Body of pancreas (tissue), 4 donors: Measurements from ENCODE around the gene BRCC3.

Experiments
- CTCF ChIP-seq, 7 experiments: fragments of 450-650 bp in 4 of 7; fragments of 200-600 bp in 3 of 7; sonication (generic) in 3 of 7; IDR thresholded peaks; one replicate each; pipeline ENCODE4 v1.5.1; 2016 to 2019; ENCODE audit warnings: antibody characterized with exemption in 7 of 7
- POLR2A ChIP-seq, 3 donors: fragments of 450-650 bp; IDR thresholded peaks; one replicate each; pipeline ENCODE4 v1.6.1; 2016; ENCODE audit warnings: antibody characterized with exemption in 3 of 3, mild to moderate bottlenecking in 2 of 3

- TF ChIP-seq CTCF (IDR thresholded peaks at IDR 0.05) (no peak), POLR2A (IDR thresholded peaks at IDR 0.05) (no peak)
Measured at GRCh38 chrX:155127465-155127864, 56.2 kb downstream of the BRCC3 start.
